Measurements from ENCODE around the gene VIPR1.

VIPR1 gene

DNA sequence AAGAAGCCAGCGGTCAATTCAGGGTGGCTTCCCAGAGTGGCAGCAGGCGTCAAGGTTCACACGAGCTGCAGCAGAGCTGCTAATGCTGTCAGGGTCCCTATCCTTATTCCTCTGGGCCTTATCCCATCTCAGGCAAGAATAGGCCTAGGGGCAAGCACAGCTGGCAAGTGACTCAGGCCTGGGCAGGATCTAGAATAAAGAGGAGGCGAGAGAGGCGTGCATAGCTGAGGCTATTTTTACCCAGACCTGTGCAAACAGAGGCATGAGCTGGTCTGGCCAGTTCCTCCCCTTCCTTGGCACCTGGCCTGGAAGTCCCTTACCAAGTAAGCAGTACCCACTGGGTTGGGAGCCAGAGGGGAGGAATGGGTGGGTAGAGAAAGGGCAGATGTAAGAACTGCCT, 12.2 kb upstream of the VIPR1 start:
- no peaks in the 10 kb centered on the region for H3K9me2 ChIP-seq (ENCODE audit: low read depth, low read length)
- H3K4me3 ChIP-seq (ENCODE audit: low read depth, low read length, poor library complexity, severe bottlenecking): no peak overlapping the region
- H3K79me2 ChIP-seq (ENCODE audit: insufficient read depth, low read length): no peaks in the 10 kb centered on the region
- H3K27ac ChIP-seq (ENCODE audit: low read depth, low read length, poor library complexity, severe bottlenecking): peak overlapping the region; percentile 54
- no peaks in the 10 kb centered on the region for H3K36me3 ChIP-seq (ENCODE audit: insufficient read depth, low read length)
- no peaks in the 10 kb centered on the region for H3F3A ChIP-seq (ENCODE audit: insufficient read depth, low read length)
- H4K20me1 ChIP-seq (ENCODE audit: insufficient read depth, low read length): no peaks in the 10 kb centered on the region
- no peak overlapping the region for H2AFZ ChIP-seq (ENCODE audit: low read length)
- H3K4me2 ChIP-seq (ENCODE audit: low read length): no peak overlapping the region; the same call in 1 of the 2 replicates
- peaks cover 25% of the 10 kb centered on the region for H3K4me1 ChIP-seq (ENCODE audit: insufficient read depth, low read length, severe bottlenecking)
- no peaks in the 10 kb centered on the region for H3K9me3 ChIP-seq (ENCODE audit: low read length)
- TF ChIP-seq, protein P1, sequence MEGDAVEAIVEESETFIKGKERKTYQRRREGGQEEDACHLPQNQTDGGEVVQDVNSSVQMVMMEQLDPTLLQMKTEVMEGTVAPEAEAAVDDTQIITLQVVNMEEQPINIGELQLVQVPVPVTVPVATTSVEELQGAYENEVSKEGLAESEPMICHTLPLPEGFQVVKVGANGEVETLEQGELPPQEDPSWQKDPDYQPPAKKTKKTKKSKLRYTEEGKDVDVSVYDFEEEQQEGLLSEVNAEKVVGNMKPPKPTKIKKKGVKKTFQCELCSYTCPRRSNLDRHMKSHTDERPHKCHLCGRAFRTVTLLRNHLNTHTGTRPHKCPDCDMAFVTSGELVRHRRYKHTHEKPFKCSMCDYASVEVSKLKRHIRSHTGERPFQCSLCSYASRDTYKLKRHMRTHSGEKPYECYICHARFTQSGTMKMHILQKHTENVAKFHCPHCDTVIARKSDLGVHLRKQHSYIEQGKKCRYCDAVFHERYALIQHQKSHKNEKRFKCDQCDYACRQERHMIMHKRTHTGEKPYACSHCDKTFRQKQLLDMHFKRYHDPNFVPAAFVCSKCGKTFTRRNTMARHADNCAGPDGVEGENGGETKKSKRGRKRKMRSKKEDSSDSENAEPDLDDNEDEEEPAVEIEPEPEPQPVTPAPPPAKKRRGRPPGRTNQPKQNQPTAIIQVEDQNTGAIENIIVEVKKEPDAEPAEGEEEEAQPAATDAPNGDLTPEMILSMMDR (IDR thresholded peaks at IDR 0.05; ENCODE audit: low read length): no peak
- no peak for TF ChIP-seq EZH2 (IDR thresholded peaks at IDR 0.05; ENCODE audit: borderline replicate concordance, low read length)
- no peaks in the 10 kb centered on the region for H3K27me3 ChIP-seq (ENCODE audit: insufficient read depth, low read length)
- H3K9ac ChIP-seq (ENCODE audit: low read length): no peak overlapping the region

DNA sequence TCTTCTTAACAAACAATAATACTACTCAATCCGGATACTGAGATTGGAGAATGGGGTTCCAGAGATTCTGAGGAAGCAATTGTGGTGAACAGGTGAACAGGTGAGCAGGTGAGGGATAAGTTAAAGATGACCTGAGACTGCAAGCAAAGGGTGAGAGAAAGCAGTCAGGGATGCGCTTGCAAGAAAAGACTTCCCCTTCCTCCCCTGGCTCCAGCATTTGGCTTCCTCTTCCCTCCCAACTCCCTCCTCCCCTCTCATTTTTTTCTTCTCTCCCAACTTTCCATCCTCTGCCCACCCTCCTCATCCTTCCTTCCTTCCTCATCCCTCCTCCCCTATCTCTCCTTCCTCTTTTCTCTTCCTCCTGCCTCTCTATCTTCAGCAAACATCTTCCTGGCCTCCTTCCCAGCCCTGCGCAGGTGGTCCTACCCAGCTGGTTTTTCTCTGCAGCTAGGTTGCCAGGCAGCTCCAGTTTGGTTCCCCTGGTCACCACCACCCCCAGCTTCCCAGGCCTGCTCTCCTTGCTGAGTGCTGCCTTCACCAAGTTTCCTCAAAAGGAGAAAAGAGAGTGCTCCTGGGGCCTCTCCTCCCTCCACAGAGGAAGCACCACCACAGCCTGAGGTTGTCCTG, 10.4 kb upstream of the VIPR1 start:
- Histone ChIP-seq H3K4me1 (ENCODE audit: insufficient read depth, low read length, severe bottlenecking) (peaks cover 25% of the 10 kb centered on the region), H3K27me3 (ENCODE audit: insufficient read depth, low read length) (no peaks in the 10 kb centered on the region), H3F3A (ENCODE audit: insufficient read depth, low read length) (no peaks in the 10 kb centered on the region), H3K9me3 (ENCODE audit: low read length) (no peaks in the 10 kb centered on the region), H3K4me3 (ENCODE audit: low read depth, low read length, poor library complexity, severe bottlenecking) (no peak overlapping the region), H3K79me2 (ENCODE audit: insufficient read depth, low read length) (no peaks in the 10 kb centered on the region), H3K9me2 (ENCODE audit: low read depth, low read length) (no peaks in the 10 kb centered on the region), H3K9ac (ENCODE audit: low read length) (no peak overlapping the region), H2AFZ (ENCODE audit: low read length) (no peak overlapping the region), H3K36me3 (ENCODE audit: insufficient read depth, low read length) (no peaks in the 10 kb centered on the region), H3K27ac (ENCODE audit: low read depth, low read length, poor library complexity, severe bottlenecking) (no peak overlapping the region), H3K4me2 (ENCODE audit: low read length) (no peak overlapping the region), H4K20me1 (ENCODE audit: insufficient read depth, low read length) (no peaks in the 10 kb centered on the region)
- TF ChIP-seq EZH2 (IDR thresholded peaks at IDR 0.05; ENCODE audit: borderline replicate concordance, low read length): no peak
- TF ChIP-seq, protein P1 (IDR thresholded peaks at IDR 0.05; ENCODE audit: low read length): no peak

DNA sequence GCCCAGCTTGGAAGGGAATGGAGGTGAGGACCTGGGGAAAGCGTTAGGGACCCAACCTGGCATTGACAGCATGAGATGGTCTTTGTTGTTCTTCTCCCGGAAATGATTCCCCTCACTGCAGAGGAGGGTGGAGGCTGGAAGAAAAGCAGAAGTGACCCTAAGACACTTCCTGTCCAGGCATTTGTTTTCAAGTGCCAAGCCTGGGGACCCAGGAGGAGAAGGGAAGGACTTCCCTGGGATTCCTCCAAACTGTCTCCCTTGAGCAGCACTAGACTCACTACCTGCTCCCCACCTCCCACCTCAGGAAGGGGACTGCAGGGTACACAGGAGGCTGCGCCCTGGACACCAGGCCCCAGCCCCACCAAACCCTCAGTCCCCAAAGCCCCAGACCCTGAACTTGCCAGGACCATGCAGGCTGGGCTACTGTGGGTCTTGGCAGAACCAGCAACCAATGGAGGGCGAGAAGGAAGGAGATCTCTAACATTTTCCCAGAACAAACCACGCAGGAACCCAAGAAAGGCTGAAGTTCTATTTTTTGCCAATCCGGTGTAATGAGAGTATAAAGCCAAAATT, 9.8 kb upstream of the VIPR1 start:
- TF ChIP-seq EZH2 (IDR thresholded peaks at IDR 0.05; ENCODE audit: borderline replicate concordance, low read length): no peak
- TF ChIP-seq, protein P1 (IDR thresholded peaks at IDR 0.05; ENCODE audit: low read length): no peak
- Histone ChIP-seq H3K9me3 (ENCODE audit: low read length) (no peaks in the 10 kb centered on the region), H3K4me1 (ENCODE audit: insufficient read depth, low read length, severe bottlenecking) (peaks cover 25% of the 10 kb centered on the region), H3K4me2 (ENCODE audit: low read length) (no peak overlapping the region), H3K27me3 (ENCODE audit: insufficient read depth, low read length) (no peaks in the 10 kb centered on the region; the same call in 1 of the 2 replicates), H3K9ac (ENCODE audit: low read length) (no peak overlapping the region), H3K27ac (ENCODE audit: low read depth, low read length, poor library complexity, severe bottlenecking) (no peak overlapping the region), H3K36me3 (ENCODE audit: insufficient read depth, low read length) (no peaks in the 10 kb centered on the region), H4K20me1 (ENCODE audit: insufficient read depth, low read length) (no peaks in the 10 kb centered on the region), H3F3A (ENCODE audit: insufficient read depth, low read length) (no peaks in the 10 kb centered on the region), H3K9me2 (ENCODE audit: low read depth, low read length) (no peaks in the 10 kb centered on the region), H2AFZ (ENCODE audit: low read length) (no peak overlapping the region), H3K79me2 (ENCODE audit: insufficient read depth, low read length) (no peaks in the 10 kb centered on the region), H3K4me3 (ENCODE audit: low read depth, low read length, poor library complexity, severe bottlenecking) (no peak overlapping the region)
